Hepatocyte (in vitro differentiated cells): ENCODE results near the gene SOX8.

Experiments used
- EZH2 ChIP-seq: fragments of 200-600 bp; sonication (generic); IDR thresholded peaks from 2 replicates; pipeline ENCODE4 v1.6.1; 2016; ENCODE audit warnings: antibody characterized with exemption, mild to moderate bottlenecking, borderline replicate concordance
- EZH2phosphoT487 ChIP-seq: fragments of 200-600 bp; sonication (generic); IDR thresholded peaks from one replicate; pipeline ENCODE4 v1.6.1; 2018; ENCODE audit warnings: antibody characterized with exemption, mild to moderate bottlenecking, low read depth, moderate library complexity; ENCODE audit not compliant: unreplicated experiment, severe bottlenecking
- TF ChIP-seq, protein P1 (sequence below): fragments of 200-600 bp; sonication (generic); IDR thresholded peaks from 2 replicates; pipeline ENCODE4 v1.5.1; 2016; ENCODE audit warnings: antibody characterized with exemption, mild to moderate bottlenecking; ENCODE audit not compliant: poor library complexity

DNA sequence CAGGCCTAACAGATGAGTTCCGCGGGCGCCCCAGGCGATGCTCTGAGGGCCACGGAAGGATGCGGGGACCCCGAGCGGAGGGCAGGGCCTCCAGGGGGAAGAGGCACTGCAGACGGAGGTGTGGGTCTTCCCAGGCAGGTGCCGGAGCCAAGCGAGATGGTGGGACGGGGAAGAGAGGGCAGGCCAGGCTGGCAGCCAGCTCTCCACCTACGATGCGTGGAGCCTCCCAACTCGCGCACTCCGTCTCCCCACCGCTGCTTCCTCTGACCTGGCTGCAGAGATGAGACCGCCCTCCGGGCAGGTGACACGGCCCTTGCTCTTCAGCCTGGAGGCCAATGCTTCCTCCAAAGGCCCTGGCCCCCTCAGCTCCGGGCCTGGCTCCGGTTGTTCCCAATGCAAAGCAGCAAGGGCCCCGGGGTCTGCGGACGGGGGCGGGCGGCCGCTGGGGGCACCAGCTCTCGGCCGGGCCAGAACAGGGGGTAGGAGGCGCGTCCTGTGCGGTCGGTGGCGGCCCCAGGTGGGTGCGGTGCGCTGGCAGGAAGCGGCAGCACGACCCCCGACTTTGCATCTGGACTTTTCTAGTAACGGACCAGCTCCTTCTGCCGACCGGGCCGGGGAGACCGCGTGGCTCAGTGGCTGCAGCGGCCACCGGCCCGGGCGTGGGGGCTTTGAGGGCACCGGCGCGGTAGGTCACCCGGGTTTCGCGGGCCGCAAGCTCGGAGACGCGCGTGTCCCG lies 1.5 kb upstream of the SOX8 start:
- no peak for TF ChIP-seq EZH2
- TF ChIP-seq, protein P1, sequence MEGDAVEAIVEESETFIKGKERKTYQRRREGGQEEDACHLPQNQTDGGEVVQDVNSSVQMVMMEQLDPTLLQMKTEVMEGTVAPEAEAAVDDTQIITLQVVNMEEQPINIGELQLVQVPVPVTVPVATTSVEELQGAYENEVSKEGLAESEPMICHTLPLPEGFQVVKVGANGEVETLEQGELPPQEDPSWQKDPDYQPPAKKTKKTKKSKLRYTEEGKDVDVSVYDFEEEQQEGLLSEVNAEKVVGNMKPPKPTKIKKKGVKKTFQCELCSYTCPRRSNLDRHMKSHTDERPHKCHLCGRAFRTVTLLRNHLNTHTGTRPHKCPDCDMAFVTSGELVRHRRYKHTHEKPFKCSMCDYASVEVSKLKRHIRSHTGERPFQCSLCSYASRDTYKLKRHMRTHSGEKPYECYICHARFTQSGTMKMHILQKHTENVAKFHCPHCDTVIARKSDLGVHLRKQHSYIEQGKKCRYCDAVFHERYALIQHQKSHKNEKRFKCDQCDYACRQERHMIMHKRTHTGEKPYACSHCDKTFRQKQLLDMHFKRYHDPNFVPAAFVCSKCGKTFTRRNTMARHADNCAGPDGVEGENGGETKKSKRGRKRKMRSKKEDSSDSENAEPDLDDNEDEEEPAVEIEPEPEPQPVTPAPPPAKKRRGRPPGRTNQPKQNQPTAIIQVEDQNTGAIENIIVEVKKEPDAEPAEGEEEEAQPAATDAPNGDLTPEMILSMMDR: no peak
- no peak for TF ChIP-seq EZH2phosphoT487
